GM13977 (cell line): ENCODE results near the gene KRTCAP3.
"Not testable (repeated sequence)": the region's sequence is repeated elsewhere in the genome, so short reads cannot be mapped to it uniquely, and the experiment has no call there.

Experiments
- DNase-seq: peaks from one replicate; pipeline ENCODE4 v3.0.0; 2012; ENCODE audit warnings: low spot score
- CTCF ChIP-seq: IDR thresholded peaks from 2 replicates; pipeline ENCODE4 v1.5.1; 2012; ENCODE audit warnings: mild to moderate bottlenecking, control low read depth; ENCODE audit not compliant: insufficient read depth; ENCODE audit errors: extremely low read depth, missing control alignments
- in situ Hi-C: fragments of 300-500 bp; cut with MboI; formaldehyde crosslinking; loops from one replicate; pipeline ENCODE4 v1.12.0; 2022; ENCODE audit warnings: low sequenced_read_pairs, low pct_unique_long_range_greater_than_20kb, mixed read lengths, inconsistent platforms; ENCODE audit not compliant: unreplicated experiment

Gene KRTCAP3

GRCh38 chr2:27422958-27423357 lies 19.2 kb upstream of the KRTCAP3 start:
- no peak for TF ChIP-seq CTCF
- DNase-seq, result no peak
- in situ Hi-C loops, result no loop called here

GRCh38 chr2:27425039-27425438 lies 17.1 kb upstream of the KRTCAP3 start:
- in situ Hi-C loops, DNase-seq: not testable (repeated sequence)

- TF ChIP-seq CTCF, result no peak
- in situ Hi-C loops, result no loop called here
- DNase-seq, result no peak
These were observed 14.3 kb upstream of the KRTCAP3 start for GRCh38 chr2:27427863-27428212.

GRCh38 chr2:27428213-27428977 lies 13.8 kb upstream of the KRTCAP3 start, which contains the start of gene NRBP1:
NRBP1 (plus strand) TSS chr2:27428631; CDS start chr2:27433274, 4,643 bp downstream.
- TF ChIP-seq CTCF, result peak; percentile 13
- in situ Hi-C loops, result no loop called here
- DNase-seq, result peak; percentile 96

GRCh38 chr2:27428978-27429541 lies 13.1 kb upstream of the KRTCAP3 start:
- no peak for TF ChIP-seq CTCF
- in situ Hi-C loops, result no loop called here

GRCh38 chr2:27431395-27431794 lies 10.8 kb upstream of the KRTCAP3 start:
- no peak for DNase-seq
- no peak for TF ChIP-seq CTCF
- in situ Hi-C loops, result no loop called here

More at GRCh38 chr2:27428978-27429541, 13.1 kb upstream of the KRTCAP3 start:
- DNase-seq, result peak; percentile 91

- TF ChIP-seq CTCF, result no peak
- in situ Hi-C loops, result no loop called here
- DNase-seq, result no peak
These were observed 6.6 kb upstream of the KRTCAP3 start for GRCh38 chr2:27435628-27436027.
